OCI-LY1 (cell line): Measurements from ENCODE around the gene CTNNA3.

Source experiments
- H2AFZ ChIP-seq: fragments of 200-600 bp; sonication (generic), shearing (Covaris generic); 2 replicates; pipeline ENCODE4 v1.6.0; 2014; ENCODE audit warnings: antibody characterized with exemption, mild to moderate bottlenecking, low read length
- H3F3A ChIP-seq: fragments of 200-600 bp; sonication (generic), shearing (Covaris generic); 2 replicates; pipeline ENCODE4 v1.6.0; 2014; ENCODE audit warnings: mild to moderate bottlenecking, antibody characterized with exemption, low read length, moderate library complexity; ENCODE audit not compliant: insufficient read depth
- H3K27ac ChIP-seq: fragments of 200-600 bp; sonication (generic); 2 replicates; pipeline ENCODE4 v1.5.1; 2014; ENCODE audit warnings: low read length, mixed run types, mild to moderate bottlenecking, low read depth; ENCODE audit not compliant: poor library complexity, severe bottlenecking
- H3K27me3 ChIP-seq: fragments of 200-600 bp; sonication (generic); 2 replicates; pipeline ENCODE4 v1.6.0; 2014; ENCODE audit warnings: antibody characterized with exemption, mild to moderate bottlenecking, low read length, moderate library complexity; ENCODE audit not compliant: insufficient read depth
- H3K36me3 ChIP-seq: fragments of 200-600 bp; sonication (generic); 2 replicates; pipeline ENCODE4 v1.6.1; 2014; ENCODE audit warnings: mild to moderate bottlenecking, antibody characterized with exemption, low read length, moderate library complexity, mixed read lengths; ENCODE audit not compliant: insufficient read depth
- H3K4me1 ChIP-seq: fragments of 200-600 bp; sonication (generic); 2 replicates; pipeline ENCODE4 v1.5.1; 2014; ENCODE audit warnings: mild to moderate bottlenecking, low read length, moderate library complexity; ENCODE audit not compliant: insufficient read depth, severe bottlenecking
- H3K4me2 ChIP-seq: fragments of 200-600 bp; sonication (generic), shearing (Covaris generic); 2 replicates; pipeline ENCODE4 v1.6.1; 2014; ENCODE audit warnings: low read length
- H3K4me3 ChIP-seq: fragments of 200-600 bp; sonication (generic); 2 replicates; pipeline ENCODE4 v1.5.1; 2014; ENCODE audit warnings: low read length, low read depth, mild to moderate bottlenecking, mixed read lengths; ENCODE audit not compliant: poor library complexity, severe bottlenecking
- H3K79me2 ChIP-seq: fragments of 200-600 bp; shearing (Covaris generic); 2 replicates; pipeline ENCODE4 v1.6.1; 2016; ENCODE audit warnings: mixed run types, low read length, mixed read lengths; ENCODE audit not compliant: insufficient read depth
- H3K9ac ChIP-seq: fragments of 200-600 bp; sonication (generic), shearing (Covaris generic); 2 replicates; pipeline ENCODE4 v1.6.1; 2014; ENCODE audit warnings: mild to moderate bottlenecking, low read length, mixed read lengths
- H3K9me2 ChIP-seq: fragments of 200-600 bp; sonication (generic), shearing (Covaris generic); 2 replicates; pipeline ENCODE4 v1.6.1; 2014; ENCODE audit warnings: low read depth, mild to moderate bottlenecking, low read length, mixed read lengths
- H3K9me3 ChIP-seq: fragments of 200-600 bp; shearing (Covaris generic); 2 replicates; pipeline ENCODE4 v1.6.1; 2014; ENCODE audit warnings: low read length, mixed read lengths
- H4K20me1 ChIP-seq: fragments of 200-600 bp; sonication (generic), shearing (Covaris generic); 2 replicates; pipeline ENCODE4 v1.6.0; 2016; ENCODE audit warnings: mild to moderate bottlenecking, low read length; ENCODE audit not compliant: insufficient read depth
- CTCF ChIP-seq: fragments of 200-600 bp; sonication (generic), shearing (Covaris generic); IDR thresholded peaks from 2 replicates; pipeline ENCODE4 v1.5.1; 2017; ENCODE audit warnings: mild to moderate bottlenecking, antibody characterized with exemption, low read length, moderate library complexity, mixed read lengths
- EZH2 ChIP-seq: fragments of 200-600 bp; sonication (generic), shearing (Covaris generic); IDR thresholded peaks from 2 replicates; pipeline ENCODE4 v1.8.0; 2017; ENCODE audit warnings: borderline replicate concordance, mixed run types, mild to moderate bottlenecking, antibody characterized with exemption, low read length, moderate library complexity, mixed read lengths

CTNNA3 gene

GRCh38 chr10:67629461-67629971 lies 66.5 kb downstream of the CTNNA3 start:
- no peak overlapping the region for H3K27ac ChIP-seq
- H3K9ac ChIP-seq: no peak overlapping the region
- TF ChIP-seq CTCF (no peak), EZH2 (no peak)
- no peaks in the 10 kb centered on the region for H3K79me2 ChIP-seq
- H3K36me3 ChIP-seq: no peaks in the 10 kb centered on the region
- H3K4me1 ChIP-seq: no peaks in the 10 kb centered on the region
- no peak overlapping the region for H2AFZ ChIP-seq
- no peak overlapping the region for H3K4me3 ChIP-seq
- no peaks in the 10 kb centered on the region for H3K9me3 ChIP-seq
- H3K9me2 ChIP-seq: no peaks in the 10 kb centered on the region
- no peaks in the 10 kb centered on the region for H4K20me1 ChIP-seq
- H3K27me3 ChIP-seq: no peaks in the 10 kb centered on the region
- no peaks in the 10 kb centered on the region for H3F3A ChIP-seq
- no peak overlapping the region for H3K4me2 ChIP-seq

- Histone ChIP-seq H2AFZ (no peak overlapping the region), H3K4me1 (no peaks in the 10 kb centered on the region), H3K27ac (no peak overlapping the region), H3F3A (no peaks in the 10 kb centered on the region), H3K4me3 (no peak overlapping the region), H3K4me2 (no peak overlapping the region), H3K9me3 (no peaks in the 10 kb centered on the region), H3K9ac (no peak overlapping the region), H3K79me2 (no peaks in the 10 kb centered on the region), H3K9me2 (no peaks in the 10 kb centered on the region), H3K27me3 (no peaks in the 10 kb centered on the region), H4K20me1 (no peaks in the 10 kb centered on the region), H3K36me3 (no peaks in the 10 kb centered on the region)
- no peak for TF ChIP-seq EZH2
- TF ChIP-seq CTCF: no peak
Observed at GRCh38 chr10:67622984-67623383, 73.0 kb downstream of the CTNNA3 start.

- no peak overlapping the region for H3K9ac ChIP-seq
- H3K27ac ChIP-seq: no peak overlapping the region
- no peak overlapping the region for H3K4me2 ChIP-seq
- H2AFZ ChIP-seq: no peak overlapping the region
- no peaks in the 10 kb centered on the region for H3F3A ChIP-seq
- no peaks in the 10 kb centered on the region for H4K20me1 ChIP-seq
- H3K27me3 ChIP-seq: no peaks in the 10 kb centered on the region
- no peak overlapping the region for H3K4me3 ChIP-seq
- H3K79me2 ChIP-seq: no peaks in the 10 kb centered on the region
- TF ChIP-seq CTCF: no peak
- TF ChIP-seq EZH2: no peak
- no peaks in the 10 kb centered on the region for H3K36me3 ChIP-seq
- H3K4me1 ChIP-seq: no peaks in the 10 kb centered on the region
- H3K9me3 ChIP-seq: no peaks in the 10 kb centered on the region
- no peaks in the 10 kb centered on the region for H3K9me2 ChIP-seq
Observed at GRCh38 chr10:67622511-67622910, 73.5 kb downstream of the CTNNA3 start.
